ENCODE measurements around the gene JPH3. TPM values are rescaled to one million over a fixed set of nuclear protein-coding genes. Genes with fewer than 3 reads are reported as not detected.

JPH3 gene
- total RNA-seq, 2 experiments from 2014 or later: not detected

- DNase-seq (no peak), ATAC-seq (ENCODE audit: poor library complexity) (no peak)
- Mint-ChIP-seq H3K4me3 (no peak overlapping the region), H3K9me3 (no peaks in the 10 kb centered on the region), H3K4me1 (ENCODE audit: low read depth) (no peaks in the 10 kb centered on the region), H3K36me3 (ENCODE audit: low read depth) (no peaks in the 10 kb centered on the region), H3K27me3 (no peaks in the 10 kb centered on the region), H3K27ac (no peak overlapping the region)
- Histone ChIP-seq H3K27ac (ENCODE audit: low read depth in 1 of 2, low read length in 2 of 2) (no peak overlapping the region), H3K9me3 (ENCODE audit: control insufficient read depth in 1 of 2, insufficient read depth in 1 of 2, low read length in 2 of 2) (peaks cover 0 to 4% of the 10 kb centered on the region in 2 experiments), H3K4me3 (ENCODE audit: low read length) (no peak overlapping the region), H3K4me1 (ENCODE audit: insufficient read depth, low read length) (peaks cover 7% of the 10 kb centered on the region), H3K36me3 (ENCODE audit: insufficient read depth, low read length) (no peaks in the 10 kb centered on the region), H3K27me3 (ENCODE audit: control insufficient read depth in 1 of 2, insufficient read depth in 2 of 2, low read length in 2 of 2) (no peaks in the 10 kb centered on the region)
- POLR2A ChIA-PET: no interaction called here
- intact Hi-C loops (cut with DNase I, micrococcal nuclease): no loop called here
- CTCF ChIA-PET: no interaction called here
- no peak for TF ChIP-seq CTCF (IDR thresholded peaks at IDR 0.05)
Measured at GRCh38 chr16:87685766-87686165, 83.5 kb downstream of the JPH3 start.

GRCh38 chr16:87686697-87687096 lies 84.4 kb downstream of the JPH3 start:
- TF ChIP-seq CTCF (IDR thresholded peaks at IDR 0.05): no peak
- H3K27me3 Mint-ChIP-seq: no peaks in the 10 kb centered on the region
- H3K4me3 Mint-ChIP-seq: no peak overlapping the region
- Histone ChIP-seq H3K27ac (ENCODE audit: low read depth in 1 of 2, low read length in 2 of 2) (no peak overlapping the region), H3K36me3 (ENCODE audit: insufficient read depth, low read length) (no peaks in the 10 kb centered on the region), H3K4me1 (ENCODE audit: insufficient read depth, low read length) (peaks cover 7% of the 10 kb centered on the region), H3K9me3 (ENCODE audit: control insufficient read depth in 1 of 2, insufficient read depth in 1 of 2, low read length in 2 of 2) (peaks cover 0 to 4% of the 10 kb centered on the region in 2 experiments), H3K4me3 (ENCODE audit: low read length) (no peak overlapping the region), H3K27me3 (ENCODE audit: control insufficient read depth in 1 of 2, insufficient read depth in 2 of 2, low read length in 2 of 2) (no peaks in the 10 kb centered on the region)
- no peak overlapping the region for H3K27ac Mint-ChIP-seq
- H3K9me3 Mint-ChIP-seq: no peaks in the 10 kb centered on the region
- no peak for ATAC-seq (ENCODE audit: poor library complexity)
- H3K4me1 Mint-ChIP-seq (ENCODE audit: low read depth): no peaks in the 10 kb centered on the region
- ChIA-PET POLR2A (no interaction called here), CTCF (no interaction called here)
- DNase-seq: no peak
- intact Hi-C loops (cut with DNase I, micrococcal nuclease): no loop called here
- H3K36me3 Mint-ChIP-seq (ENCODE audit: low read depth): no peaks in the 10 kb centered on the region

GRCh38 chr16:87687126-87687910 lies 85.0 kb downstream of the JPH3 start:
- Mint-ChIP-seq H3K9me3 (no peaks in the 10 kb centered on the region), H3K27ac (no peak overlapping the region), H3K4me1 (ENCODE audit: low read depth) (no peaks in the 10 kb centered on the region), H3K4me3 (no peak overlapping the region), H3K27me3 (no peaks in the 10 kb centered on the region), H3K36me3 (ENCODE audit: low read depth) (no peaks in the 10 kb centered on the region)
- DNase-seq (no peak), ATAC-seq (ENCODE audit: poor library complexity) (no peak)
- ChIA-PET CTCF (no interaction called here), POLR2A (no interaction called here)
- no peak overlapping the region for H3K4me3 ChIP-seq (ENCODE audit: low read length)
- no peak for TF ChIP-seq CTCF (IDR thresholded peaks at IDR 0.05)
- H3K27ac ChIP-seq (ENCODE audit: low read depth in 1 of 2, low read length in 2 of 2): no peak overlapping the region
- H3K36me3 ChIP-seq (ENCODE audit: insufficient read depth, low read length): no peaks in the 10 kb centered on the region
- intact Hi-C loops (cut with DNase I, micrococcal nuclease): no loop called here
- peaks cover 0 to 4% of the 10 kb centered on the region in 2 experiments for H3K9me3 ChIP-seq (ENCODE audit: control insufficient read depth in 1 of 2, insufficient read depth in 1 of 2, low read length in 2 of 2)
- no peaks in the 10 kb centered on the region for H3K27me3 ChIP-seq (ENCODE audit: control insufficient read depth in 1 of 2, insufficient read depth in 2 of 2, low read length in 2 of 2)
- H3K4me1 ChIP-seq (ENCODE audit: insufficient read depth, low read length): peaks cover under 1% of the 10 kb centered on the region

All from CD4-positive, alpha-beta T cell (primary cell).